NCI-H524 treated with DMSO at 0.1 percent for 48 hours (cell line): Measurements from ENCODE around the gene OR5L1.

Source experiments
- DNase-seq: peaks from one replicate; lab custom pipeline; 2025; lab: John Stamatoyannopoulos, UW

OR5L1 gene

GRCh38 chr11:55811067-55811466 is at the start of gene OR5L1:
Gene OR5L1, plus strand, starts transcription at chr11:55811367. Its CDS starts 100 bp downstream, at chr11:55811467.
- no peak for DNase-seq

GRCh38 chr11:55773138-55773537 is 38.0 kb upstream of the OR5L1 start, which contains the start of gene OR5D13:
Gene OR5D13, plus strand, starts transcription at chr11:55773438. Its CDS starts 0 bp downstream, at chr11:55773438.
- no peak for DNase-seq

DNA sequence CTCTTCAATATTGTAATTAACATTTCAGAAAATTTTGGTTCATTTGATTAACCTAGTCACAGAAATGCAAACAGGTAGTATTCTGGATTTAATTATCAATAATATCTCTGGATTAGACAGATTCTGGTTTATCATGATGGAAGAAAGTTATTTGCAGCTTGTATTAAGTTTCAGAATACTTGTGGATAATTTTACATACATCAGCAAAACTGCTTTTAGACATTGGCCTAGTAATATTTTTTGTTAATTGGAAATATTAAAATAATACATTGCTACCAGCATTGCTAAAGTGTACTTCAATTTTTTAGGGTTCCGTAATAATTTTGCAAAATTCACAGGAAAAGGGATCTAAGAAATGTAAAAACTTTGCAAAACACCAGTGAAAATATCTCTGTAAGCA is 19.6 kb upstream of the OR5L1 start:
- no peak for DNase-seq

- DNase-seq: no peak
Observed at GRCh38 chr11:55793321-55793720, 17.8 kb upstream of the OR5L1 start.

GRCh38 chr11:55795256-55795655 is 15.9 kb upstream of the OR5L1 start, which contains the start of gene OR5D14:
Gene OR5D14, plus strand, starts transcription at chr11:55795556. Its CDS starts 0 bp downstream, at chr11:55795556.
- no peak for DNase-seq

- no peak for DNase-seq
Observed at GRCh38 chr11:55806248-55806647, 4.9 kb upstream of the OR5L1 start.

GRCh38 chr11:55819330-55819729 is 8.2 kb downstream of the OR5L1 start, which contains the start of gene OR5D18:
Gene OR5D18, plus strand, starts transcription at chr11:55819630. Its CDS starts 0 bp downstream, at chr11:55819630.
- DNase-seq: no peak

- no peak for DNase-seq
Observed at GRCh38 chr11:55826919-55827318, 15.8 kb downstream of the OR5L1 start, which contains the start of gene OR5L2. Gene OR5L2, plus strand, starts transcription at chr11:55827219. Its CDS starts 0 bp downstream, at chr11:55827219.

DNA sequence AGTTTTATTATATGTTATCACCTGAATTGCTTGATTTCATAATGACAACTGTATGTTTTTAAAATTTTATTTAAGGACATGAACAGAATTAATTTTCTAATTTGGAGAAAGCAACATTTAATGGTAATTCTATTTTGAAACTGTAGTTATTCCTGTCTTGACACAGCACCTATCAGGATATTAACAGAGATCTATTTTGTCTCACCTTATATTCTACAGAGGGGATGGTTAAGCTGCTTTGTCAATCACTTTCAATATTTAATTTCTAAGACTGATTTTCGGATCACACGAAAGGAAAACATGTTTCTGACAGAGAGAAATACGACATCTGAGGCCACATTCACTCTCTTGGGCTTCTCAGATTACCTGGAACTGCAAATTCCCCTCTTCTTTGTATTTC is 27.3 kb downstream of the OR5L1 start, which contains the start of gene OR5D16:
Gene OR5D16 (plus strand): TSS at position 301 of the 400 bp plus-strand sequence. CDS start 0 bp downstream, at position 301.
- DNase-seq: no peak

GRCh38 chr11:55847453-55847852 is 36.3 kb downstream of the OR5L1 start:
- DNase-seq: no peak

GRCh38 chr11:55849037-55849436 is 37.9 kb downstream of the OR5L1 start:
- no peak for DNase-seq

DNA sequence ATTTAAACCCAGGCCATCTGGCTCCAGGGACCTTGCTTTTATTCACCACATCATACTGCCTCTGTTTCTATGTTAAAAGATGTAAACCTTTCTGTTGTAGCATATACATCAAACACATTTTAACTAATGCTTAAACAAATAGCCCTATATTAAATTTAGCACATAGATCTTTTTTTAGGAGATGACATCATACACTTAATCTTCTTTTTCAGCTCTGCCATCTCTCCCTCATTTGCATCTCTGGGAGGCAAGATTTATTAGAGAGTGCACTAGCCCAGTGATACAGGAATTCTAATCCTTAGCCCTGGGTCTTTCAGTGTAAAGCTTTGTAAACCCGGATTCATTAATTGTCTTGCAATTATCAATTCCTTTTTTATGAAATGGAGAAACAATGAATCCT is 41.0 kb downstream of the OR5L1 start:
- DNase-seq: no peak

- DNase-seq: no peak
Observed at GRCh38 chr11:55854704-55855103, 43.5 kb downstream of the OR5L1 start.
